ENCODE measurements around the gene FAM81B. TPM values are rescaled to one million over a fixed set of nuclear protein-coding genes. Genes with fewer than 3 reads are reported as not detected.

Gene FAM81B
- polyA plus RNA-seq, 1 donor from 2014 or later, result not detected

GRCh38 chr5:95414451-95414850, 23.3 kb downstream of the FAM81B start:
- Histone ChIP-seq H3K4me2 (ENCODE audit: low read length) (no peak overlapping the region), H2AFZ (ENCODE audit: low read depth, low read length) (no peak overlapping the region), H3K79me2 (replicated peaks; ENCODE audit: insufficient read depth, low read length) (no peaks in the 10 kb centered on the region), H3F3A (ENCODE audit: insufficient read depth, low read length, poor library complexity, severe bottlenecking) (no peaks in the 10 kb centered on the region), H3K4me3 (ENCODE audit: low read length) (no peak overlapping the region), H4K20me1 (ENCODE audit: insufficient read depth) (no peaks in the 10 kb centered on the region), H3K27ac (ENCODE audit: low read length) (no peak overlapping the region), H3K9ac (ENCODE audit: low read length) (no peak overlapping the region), H3K9me3 (ENCODE audit: low read length) (no peaks in the 10 kb centered on the region), H3K9me2 (ENCODE audit: insufficient read depth, low read length) (no peaks in the 10 kb centered on the region), H3K27me3 (ENCODE audit: insufficient read depth, low read depth, low read length) (no peaks in the 10 kb centered on the region), H3K36me3 (ENCODE audit: insufficient read depth, low read length) (no peaks in the 10 kb centered on the region)
- no peak for TF ChIP-seq RAD21 (conservative IDR thresholded peaks at IDR 0.05)
- no peak for TF ChIP-seq POLR2AphosphoS5 (IDR thresholded peaks at IDR 0.05)
- no peak for TF ChIP-seq MXI1 (conservative IDR thresholded peaks at IDR 0.05; ENCODE audit: poor library complexity, severe bottlenecking)

GRCh38 chr5:95417971-95418370, 26.8 kb downstream of the FAM81B start:
- H3K9me3 ChIP-seq (ENCODE audit: low read length), result no peaks in the 10 kb centered on the region
- H3K9ac ChIP-seq (ENCODE audit: low read length), result no peak overlapping the region
- H3K4me2 ChIP-seq (ENCODE audit: low read length), result no peak overlapping the region
- no peaks in the 10 kb centered on the region for H4K20me1 ChIP-seq (ENCODE audit: insufficient read depth)
- no peaks in the 10 kb centered on the region for H3K27me3 ChIP-seq (ENCODE audit: insufficient read depth, low read depth, low read length)
- no peaks in the 10 kb centered on the region for H3K79me2 ChIP-seq (replicated peaks; ENCODE audit: insufficient read depth, low read length)
- TF ChIP-seq POLR2AphosphoS5 (IDR thresholded peaks at IDR 0.05) (no peak), EZH2 (IDR thresholded peaks at IDR 0.05; ENCODE audit: borderline replicate concordance, insufficient read depth, low read length, poor library complexity, severe bottlenecking) (no peak), TAF1 (IDR thresholded peaks at IDR 0.05; ENCODE audit: low read depth) (no peak)
- no peak overlapping the region for H3K4me3 ChIP-seq (ENCODE audit: low read length)
- H2AFZ ChIP-seq (ENCODE audit: low read depth, low read length), result no peak overlapping the region
- H3K9me2 ChIP-seq (ENCODE audit: insufficient read depth, low read length), result no peaks in the 10 kb centered on the region
- no peaks in the 10 kb centered on the region for H3K36me3 ChIP-seq (ENCODE audit: insufficient read depth, low read length)
- H3K27ac ChIP-seq (ENCODE audit: low read length), result no peak overlapping the region
- no peaks in the 10 kb centered on the region for H3F3A ChIP-seq (ENCODE audit: insufficient read depth, low read length, poor library complexity, severe bottlenecking)

- Histone ChIP-seq H3K9ac (ENCODE audit: low read length) (no peak overlapping the region), H3K79me2 (replicated peaks; ENCODE audit: insufficient read depth, low read length) (no peaks in the 10 kb centered on the region), H3K27me3 (ENCODE audit: insufficient read depth, low read depth, low read length) (no peaks in the 10 kb centered on the region), H3F3A (ENCODE audit: insufficient read depth, low read length, poor library complexity, severe bottlenecking) (no peaks in the 10 kb centered on the region), H3K9me2 (ENCODE audit: insufficient read depth, low read length) (no peaks in the 10 kb centered on the region), H4K20me1 (ENCODE audit: insufficient read depth) (no peaks in the 10 kb centered on the region), H3K4me3 (ENCODE audit: low read length) (no peak overlapping the region), H3K4me2 (ENCODE audit: low read length) (no peak overlapping the region), H3K9me3 (ENCODE audit: low read length) (no peaks in the 10 kb centered on the region), H3K27ac (ENCODE audit: low read length) (no peak overlapping the region), H3K36me3 (ENCODE audit: insufficient read depth, low read length) (no peaks in the 10 kb centered on the region), H2AFZ (ENCODE audit: low read depth, low read length) (no peak overlapping the region)
- TF ChIP-seq EP300 (conservative IDR thresholded peaks at IDR 0.05; ENCODE audit: poor library complexity, severe bottlenecking) (no peak), SMC3 (conservative IDR thresholded peaks at IDR 0.05; ENCODE audit: poor library complexity) (no peak), REST (IDR thresholded peaks at IDR 0.05; ENCODE audit: borderline replicate concordance) (no peak), POLR2AphosphoS5 (IDR thresholded peaks at IDR 0.05) (no peak), EZH2 (IDR thresholded peaks at IDR 0.05; ENCODE audit: borderline replicate concordance, insufficient read depth, low read length, poor library complexity, severe bottlenecking) (no peak), CTCF (IDR thresholded peaks at IDR 0.05; ENCODE audit: poor library complexity, severe bottlenecking) (no peak), MXI1 (conservative IDR thresholded peaks at IDR 0.05; ENCODE audit: poor library complexity, severe bottlenecking) (no peak), TAF1 (IDR thresholded peaks at IDR 0.05; ENCODE audit: low read depth) (no peak), RAD21 (conservative IDR thresholded peaks at IDR 0.05) (no peak)
Observed at GRCh38 chr5:95422838-95423237, 31.7 kb downstream of the FAM81B start.
